Kidney glomerular epithelial cell (primary cell): ENCODE results near the gene CPSF6.
A peak's percentile ranks its signal among the peaks of the same experiment; 100 is the strongest.
"Not testable (repeated sequence)": the region's sequence is repeated elsewhere in the genome, so short reads cannot be mapped to it uniquely, and the experiment has no call there.

Source experiments
- DNase-seq: peaks from one replicate; lab custom pipeline; 2025; lab: John Stamatoyannopoulos, UW

Gene CPSF6

GRCh38 chr12:69262264-69262974 is 23.1 kb downstream of the CPSF6 start:
- DNase-seq, result no peak

- no peak for DNase-seq
Observed at GRCh38 chr12:69265205-69265604, 25.8 kb downstream of the CPSF6 start.

- not testable (repeated sequence) for DNase-seq
Observed at GRCh38 chr12:69265633-69266032, 26.3 kb downstream of the CPSF6 start.

DNA sequence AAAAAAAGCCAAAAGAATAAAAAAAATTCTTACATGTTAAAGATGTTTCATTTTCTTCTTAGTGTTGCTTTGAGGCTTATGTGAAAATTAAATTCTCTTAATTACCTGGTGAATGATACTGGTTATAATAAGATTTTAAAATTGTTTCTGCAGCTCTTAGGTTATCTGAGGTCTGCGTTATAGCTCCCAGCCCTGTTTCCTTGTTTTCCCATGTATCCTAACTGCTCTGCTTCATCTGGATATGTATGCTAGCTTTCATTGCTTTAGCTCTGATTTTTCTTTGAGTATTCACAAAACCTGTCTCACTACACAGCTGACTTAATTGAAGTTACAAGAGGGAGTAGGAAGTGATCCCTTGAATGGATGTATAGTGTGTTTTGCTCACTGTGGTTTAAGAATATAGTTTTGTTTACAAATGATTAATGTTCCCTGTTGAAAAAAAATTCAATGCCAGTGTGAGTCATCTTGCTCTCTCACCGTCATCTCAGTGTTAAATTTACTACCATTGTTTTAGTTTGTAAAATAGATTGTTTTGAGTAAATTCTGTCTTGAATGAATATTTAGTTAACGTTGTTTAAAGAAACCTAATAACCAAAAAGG is 26.8 kb downstream of the CPSF6 start:
- DNase-seq, result no peak

DNA sequence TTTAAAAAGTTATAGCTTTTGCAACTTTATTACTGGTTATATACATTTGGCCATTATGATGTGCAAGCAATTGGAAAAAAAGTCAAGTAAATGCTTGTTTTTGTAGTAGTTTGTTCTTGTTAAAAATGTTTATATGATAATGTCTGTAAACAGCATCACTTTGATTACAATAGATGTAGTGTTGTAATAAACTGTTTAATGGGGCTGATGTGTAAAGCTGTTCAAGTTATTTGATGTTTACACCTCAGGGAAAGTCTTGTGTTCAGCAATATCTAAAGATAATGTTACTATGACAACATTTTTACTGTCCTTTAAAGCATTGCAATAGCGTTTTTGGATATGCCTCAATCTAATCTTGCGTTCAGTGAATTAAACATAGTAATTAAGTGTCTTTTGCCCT is 30.4 kb downstream of the CPSF6 start:
- DNase-seq, result no peak

- DNase-seq, result no peak
Observed at GRCh38 chr12:69272511-69272910, 33.1 kb downstream of the CPSF6 start.

GRCh38 chr12:69274861-69275260 is 35.5 kb downstream of the CPSF6 start:
- DNase-seq, result no peak

GRCh38 chr12:69275471-69275891 is 36.1 kb downstream of the CPSF6 start:
- no peak for DNase-seq

GRCh38 chr12:69278814-69279782 is 39.7 kb downstream of the CPSF6 start:
- no peak for DNase-seq

GRCh38 chr12:69284131-69284530 is 44.8 kb downstream of the CPSF6 start:
- DNase-seq, result peak; percentile 68

- DNase-seq, result no peak
Observed at GRCh38 chr12:69287556-69287955, 48.2 kb downstream of the CPSF6 start.

GRCh38 chr12:69290545-69291277 is 51.3 kb downstream of the CPSF6 start:
- DNase-seq, result peak; percentile 44

GRCh38 chr12:69291278-69291593 is 51.9 kb downstream of the CPSF6 start:
- no peak for DNase-seq

- no peak for DNase-seq
Observed at GRCh38 chr12:69298133-69298532, 58.8 kb downstream of the CPSF6 start.

- no peak for DNase-seq
Observed at GRCh38 chr12:69298947-69299346, 59.6 kb downstream of the CPSF6 start.

- no peak for DNase-seq
Observed at GRCh38 chr12:69304284-69304683, 64.9 kb downstream of the CPSF6 start.

GRCh38 chr12:69309461-69309860 is 70.1 kb downstream of the CPSF6 start:
- DNase-seq, result no peak

DNA sequence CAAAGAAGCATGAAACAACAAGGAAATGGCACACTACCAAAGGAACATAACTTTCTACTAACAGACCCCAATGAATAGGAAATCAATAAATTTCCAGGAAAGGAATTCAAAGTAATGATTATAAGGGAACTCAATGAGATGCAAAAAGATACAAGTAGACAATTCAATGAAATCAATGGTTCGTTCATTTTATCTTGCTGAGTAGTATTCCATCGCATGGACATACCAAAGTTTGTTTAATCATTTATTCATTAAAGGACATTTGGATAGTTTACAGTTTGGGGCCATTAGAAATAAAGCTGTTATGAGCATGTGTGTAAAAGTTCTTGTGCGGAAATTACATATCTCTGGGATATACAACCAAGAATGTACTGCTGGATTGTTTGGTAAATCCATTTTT is 73.8 kb downstream of the CPSF6 start:
- DNase-seq, result no peak

- DNase-seq, result not testable (repeated sequence)
Observed at GRCh38 chr12:69316784-69317183, 77.4 kb downstream of the CPSF6 start.

- not testable (repeated sequence) for DNase-seq
Observed at GRCh38 chr12:69317233-69317632, 77.9 kb downstream of the CPSF6 start.

GRCh38 chr12:69318225-69318624 is 78.9 kb downstream of the CPSF6 start:
- DNase-seq, result no peak

DNA sequence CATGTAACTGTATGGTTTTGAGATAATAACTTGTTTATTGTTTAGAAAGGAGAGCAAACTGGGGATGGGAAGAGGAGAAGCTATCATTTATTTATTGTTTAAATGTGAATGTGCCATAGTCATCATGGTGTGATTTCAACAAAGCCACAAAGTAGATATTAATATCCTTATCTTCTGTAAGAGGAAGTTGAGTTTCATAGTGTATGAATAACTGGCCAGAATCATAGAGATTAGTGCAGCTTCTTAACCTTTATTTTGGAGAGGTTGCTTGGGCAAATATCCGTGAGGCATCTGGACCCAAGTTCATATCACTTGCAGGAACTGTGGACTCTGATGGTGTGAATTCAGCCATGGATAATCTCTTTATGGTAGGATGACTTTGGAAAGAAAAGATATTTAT is 82.0 kb downstream of the CPSF6 start:
- DNase-seq, result no peak
